Upper lobe of left lung (tissue), 4 donors: Measurements from ENCODE around the gene ZNF485.

Source experiments
- CTCF ChIP-seq, 6 experiments: fragments of 450-650 bp in 4 of 6; fragments of 200-600 bp in 2 of 6; sonication (generic) in 2 of 6; IDR thresholded peaks; one replicate each; pipeline ENCODE4 v1.5.1; 2016 to 2019; ENCODE audit warnings: antibody characterized with exemption in 6 of 6
- POLR2A ChIP-seq, 4 donors: fragments of 450-650 bp; IDR thresholded peaks; one replicate each; pipeline ENCODE4 v1.5.1; 2016 to 2017; ENCODE audit warnings: antibody characterized with exemption in 4 of 4, mild to moderate bottlenecking in 2 of 4

DNA sequence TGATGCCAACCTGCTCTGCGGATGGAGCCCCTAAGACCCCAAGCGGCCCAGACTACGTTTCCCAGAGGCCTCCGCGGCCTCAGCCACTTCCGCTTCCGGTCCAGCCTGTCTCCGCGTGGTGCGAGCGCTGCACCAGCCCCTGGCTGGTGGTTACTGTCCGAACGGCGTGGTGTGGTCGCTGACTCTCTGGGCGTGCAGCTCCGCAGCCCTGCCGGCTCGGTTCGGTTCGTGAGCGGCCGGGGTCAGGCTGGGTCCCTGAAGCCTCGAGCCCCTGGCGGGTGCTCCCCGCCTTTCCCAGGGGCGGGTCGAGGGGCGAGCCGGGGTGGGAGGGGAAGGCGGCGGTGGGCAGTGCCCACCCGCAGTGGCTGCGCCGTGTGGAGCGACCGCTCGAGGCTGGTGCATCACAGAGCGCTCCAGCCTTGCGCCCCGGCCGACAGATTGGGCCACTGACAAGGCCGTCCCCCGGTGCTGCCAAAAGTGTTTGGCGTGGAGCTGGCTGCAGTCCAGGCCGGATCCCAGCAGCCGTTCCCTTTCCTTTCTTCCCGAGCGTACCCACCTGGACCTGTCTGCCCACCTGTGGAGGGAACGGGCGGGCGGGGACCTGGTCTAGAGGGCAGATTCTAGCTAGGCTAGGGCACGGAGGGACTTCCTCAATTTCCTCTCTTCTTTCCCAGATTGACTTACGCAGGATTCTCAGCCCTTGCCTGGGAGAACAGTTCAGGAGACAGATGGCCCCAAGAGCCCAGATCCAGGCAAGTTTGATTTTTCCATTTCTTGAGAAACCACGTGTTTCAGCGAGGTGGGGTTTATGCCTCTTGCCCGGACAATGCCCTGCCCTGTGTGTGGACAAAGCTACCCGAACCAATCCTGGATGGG, at the start of gene ZNF485:
- TF ChIP-seq POLR2A (IDR thresholded peaks at IDR 0.05) (peak in 1 of 4 donors; percentile 44), CTCF (IDR thresholded peaks at IDR 0.05) (peak in 1 of 6 experiments; percentile 18)
